D341Med (cell line): Measurements from ENCODE around the gene UNC79.

Experiments used
- DNase-seq: peaks from one replicate; pipeline ENCODE4 v3.0.0; 2012; ENCODE audit warnings: low spot score

The UNC79 gene

GRCh38 chr14:93708800-93709199 is 278.1 kb downstream of the UNC79 start:
- DNase-seq, result no peak

DNA sequence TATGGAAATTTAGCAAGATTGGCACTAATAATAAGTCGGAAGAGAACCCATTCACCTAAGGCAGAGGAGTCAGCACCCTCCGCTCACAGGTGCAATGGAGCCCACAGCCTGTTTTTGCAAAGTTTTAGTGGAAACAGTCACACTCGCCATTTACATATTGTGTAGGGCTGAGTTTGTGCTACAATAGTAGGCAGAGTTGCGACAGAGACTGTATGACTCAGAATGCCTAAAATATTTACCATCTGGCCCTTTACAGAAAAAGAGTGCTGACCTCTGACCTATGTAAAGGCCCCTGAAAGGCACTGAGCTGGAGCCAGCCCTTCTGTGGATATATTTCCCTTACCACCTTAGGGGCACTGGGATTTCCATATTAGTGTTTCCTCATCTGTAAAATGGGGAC is 278.5 kb downstream of the UNC79 start:
- DNase-seq, result no peak

DNA sequence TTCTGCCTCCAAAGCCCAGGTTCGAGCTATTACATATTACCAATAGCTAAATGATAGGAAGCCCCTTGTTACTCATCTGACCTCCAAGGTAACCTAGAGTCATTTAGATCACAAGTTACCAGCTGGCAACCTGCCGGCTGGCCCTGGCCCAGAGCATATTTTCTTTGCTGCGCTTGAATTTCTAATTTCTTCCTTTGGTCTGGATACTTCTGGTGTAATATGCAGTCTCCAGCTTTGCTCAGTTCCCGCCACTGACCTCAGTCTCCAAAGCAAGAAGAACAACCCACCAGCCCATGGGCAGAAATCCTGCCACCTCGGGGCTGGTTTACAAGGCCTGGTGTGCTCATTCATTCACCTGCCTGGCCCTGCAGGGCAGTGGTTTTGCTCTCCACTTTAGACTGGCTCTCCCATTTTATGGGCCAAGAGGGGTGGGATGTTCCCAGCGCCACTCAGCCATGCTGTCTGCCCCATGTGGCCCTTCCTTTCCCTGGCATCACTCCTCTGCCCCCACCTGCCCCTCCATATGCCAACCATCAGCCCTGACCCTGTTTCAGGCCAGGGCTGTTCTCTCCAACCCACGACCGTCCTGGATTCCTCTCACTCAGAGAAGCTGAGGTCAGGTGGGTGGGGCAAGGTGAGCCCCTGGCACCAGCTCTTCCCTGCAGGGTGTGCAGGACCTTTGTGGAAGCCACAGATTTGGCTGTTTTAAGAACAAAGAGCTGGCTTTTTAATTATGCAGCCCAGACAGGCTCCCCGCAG is 281.5 kb downstream of the UNC79 start:
- no peak for DNase-seq

DNA sequence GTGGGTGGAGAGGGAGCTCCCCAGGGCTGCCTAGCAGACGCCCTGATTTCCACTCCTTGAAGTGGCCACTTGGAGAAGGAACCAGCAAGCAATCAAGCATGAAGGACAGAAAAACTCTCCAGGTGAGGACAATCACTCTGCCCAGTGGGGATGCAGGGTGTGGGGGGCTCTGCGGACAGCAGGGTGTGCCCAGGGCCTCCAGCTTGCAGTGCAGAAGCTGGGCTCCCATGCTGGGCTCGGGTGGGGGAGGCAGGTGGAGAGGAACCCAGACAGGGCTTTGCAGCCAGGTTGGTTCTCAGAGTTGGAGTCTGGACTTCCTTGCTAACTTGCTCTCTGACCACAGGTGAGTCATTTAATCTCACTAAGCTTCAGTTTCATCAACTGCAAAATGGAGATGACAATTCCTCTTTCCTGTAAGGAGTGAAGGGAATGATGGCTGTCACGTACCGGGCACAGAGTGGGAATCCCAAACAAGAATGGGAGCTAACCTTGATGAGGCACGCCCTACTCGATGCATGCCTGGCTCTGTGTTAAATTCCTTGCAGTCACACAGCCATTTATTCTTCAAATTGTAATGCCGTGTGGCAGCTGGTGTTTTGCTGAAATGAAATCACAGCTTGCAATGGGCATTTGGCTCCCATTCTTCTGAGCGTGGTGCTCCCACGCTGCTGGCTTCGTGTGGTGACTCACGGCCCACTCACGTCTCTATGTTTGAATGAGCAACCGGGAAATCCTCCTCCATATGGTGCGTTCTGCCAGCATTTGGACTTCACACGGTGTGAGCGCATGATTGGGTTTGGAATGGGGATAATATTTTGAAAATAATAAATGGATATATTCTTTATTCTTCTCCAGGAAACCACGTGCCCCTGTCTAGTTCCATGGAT is 282.3 kb downstream of the UNC79 start:
- peak; percentile 24 for DNase-seq

- DNase-seq, result peak; percentile 34
Measured at GRCh38 chr14:93713726-93714405, 283.1 kb downstream of the UNC79 start.

- no peak for DNase-seq
Measured at GRCh38 chr14:93714605-93715004, 283.9 kb downstream of the UNC79 start.

DNA sequence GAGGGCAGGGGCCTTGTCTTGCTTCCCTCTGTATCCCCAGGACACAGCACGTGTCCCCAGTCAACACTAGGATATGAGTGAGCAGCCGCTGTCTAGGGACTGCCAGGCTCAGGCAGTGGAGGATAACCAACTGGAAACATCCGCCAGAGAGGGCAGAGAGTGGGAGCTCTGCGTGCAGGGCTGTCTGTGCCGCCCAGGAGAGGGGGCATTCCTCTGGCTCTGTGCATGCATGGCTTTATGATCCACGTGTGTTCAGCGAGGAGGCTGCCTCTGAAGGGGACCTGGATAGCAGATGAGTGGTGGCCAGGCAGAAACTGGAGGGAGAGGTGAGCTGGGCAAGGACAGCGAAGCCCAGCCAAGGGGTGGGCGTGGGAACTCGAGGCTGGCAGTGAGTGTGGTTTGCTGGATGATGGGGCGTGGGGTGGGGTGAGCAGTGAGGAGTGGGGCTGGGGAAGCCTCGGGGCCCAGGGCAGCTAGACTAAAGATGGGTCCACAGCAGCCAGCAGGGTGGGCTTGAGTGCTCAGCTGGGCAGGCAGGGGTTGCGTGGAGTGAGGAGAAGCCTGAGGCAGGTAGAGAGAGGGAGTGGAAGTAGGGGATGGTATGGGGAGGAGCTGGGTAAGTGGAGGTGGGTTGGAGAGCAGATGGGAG is 284.7 kb downstream of the UNC79 start:
- peak; percentile 40 for DNase-seq

DNA sequence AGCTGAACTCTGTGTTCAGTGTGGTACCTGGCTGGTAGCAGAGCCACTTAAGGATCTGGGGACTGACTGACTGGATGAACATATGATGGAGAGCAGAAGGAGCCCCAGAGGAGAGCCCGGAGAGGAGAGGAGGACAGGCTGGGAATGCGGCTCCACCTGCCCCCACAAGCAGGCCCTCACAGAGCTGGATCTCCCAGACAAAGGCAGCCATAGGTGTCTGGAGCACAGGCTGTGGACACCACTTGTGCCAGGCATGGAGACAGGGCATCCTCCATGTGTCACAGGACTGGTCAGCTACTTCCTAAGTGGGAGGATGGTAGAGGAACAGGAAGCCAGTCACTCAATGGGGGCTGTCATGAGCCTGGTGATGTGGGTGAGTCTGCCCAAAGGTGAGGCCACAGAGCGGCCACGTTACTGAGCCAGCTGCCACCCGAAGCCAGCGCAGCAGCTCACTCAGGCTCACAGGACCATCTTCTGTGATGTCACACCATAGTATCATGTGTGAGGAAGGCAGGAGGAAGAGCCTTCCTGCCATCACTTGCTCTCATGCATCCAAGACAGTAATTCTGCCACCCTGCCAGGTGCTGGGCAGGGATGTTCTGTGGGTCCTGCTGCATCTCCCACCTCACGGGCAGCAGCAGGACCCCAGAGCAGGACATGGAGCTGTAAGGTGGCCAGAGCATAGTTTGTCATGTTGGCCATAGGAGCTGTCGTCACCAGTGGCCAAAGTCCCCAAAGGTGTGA is 285.4 kb downstream of the UNC79 start:
- peak; percentile 28 for DNase-seq

- peak; percentile 27 for DNase-seq
Measured at GRCh38 chr14:93716746-93717667, 286.3 kb downstream of the UNC79 start.

DNA sequence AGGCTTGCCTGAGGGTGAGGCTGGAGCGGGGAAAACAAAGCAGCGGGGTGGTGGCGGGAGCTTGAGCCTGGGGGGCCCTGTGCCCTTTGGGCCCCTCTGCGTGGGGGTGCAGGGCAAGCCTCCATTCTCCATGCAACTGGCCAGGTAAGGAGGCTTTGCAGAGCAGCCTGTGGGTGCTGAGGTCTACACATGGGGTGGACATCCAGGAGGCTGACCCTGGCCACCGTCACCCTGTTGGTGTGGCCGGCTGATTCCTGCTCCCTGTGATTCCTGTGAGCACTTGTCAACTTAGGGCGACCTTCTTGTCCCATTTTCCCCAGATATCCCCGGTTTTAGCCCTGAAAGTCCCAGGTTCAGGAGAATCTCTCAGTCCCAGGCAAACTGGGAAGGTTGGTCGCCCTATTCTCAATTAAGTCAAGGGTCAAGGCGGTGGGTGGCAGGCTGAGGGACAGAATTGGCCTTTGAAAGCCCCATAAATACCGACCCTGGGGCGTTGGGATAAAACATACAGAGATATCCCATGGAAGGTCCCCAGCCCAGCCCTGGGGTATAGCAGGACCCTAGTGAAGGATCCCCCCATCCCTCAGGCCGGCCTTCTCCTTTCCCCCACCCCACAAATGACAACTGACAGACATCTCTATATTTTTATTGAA is 287.1 kb downstream of the UNC79 start:
- peak; percentile 25 for DNase-seq

DNA sequence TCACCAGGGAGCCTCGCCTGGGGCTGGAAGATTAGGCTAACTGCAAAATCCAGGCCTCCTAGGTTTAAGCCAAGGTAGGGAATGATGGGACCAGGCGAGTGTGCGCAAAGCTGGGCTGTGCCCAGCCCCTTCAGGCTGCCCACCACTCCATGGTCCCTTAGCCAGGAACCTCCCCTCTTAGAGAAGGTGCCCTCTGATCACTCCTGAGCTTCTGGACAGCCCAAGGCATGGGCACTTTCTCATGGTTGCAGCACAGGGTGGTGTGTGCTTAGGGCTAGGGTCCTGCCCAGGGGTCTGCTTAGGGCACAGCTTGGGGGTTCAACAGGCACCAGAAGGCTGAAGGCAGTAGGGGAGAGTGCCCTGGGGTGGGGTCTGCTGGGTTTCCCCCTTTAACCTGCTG is 288.5 kb downstream of the UNC79 start:
- DNase-seq, result no peak

DNA sequence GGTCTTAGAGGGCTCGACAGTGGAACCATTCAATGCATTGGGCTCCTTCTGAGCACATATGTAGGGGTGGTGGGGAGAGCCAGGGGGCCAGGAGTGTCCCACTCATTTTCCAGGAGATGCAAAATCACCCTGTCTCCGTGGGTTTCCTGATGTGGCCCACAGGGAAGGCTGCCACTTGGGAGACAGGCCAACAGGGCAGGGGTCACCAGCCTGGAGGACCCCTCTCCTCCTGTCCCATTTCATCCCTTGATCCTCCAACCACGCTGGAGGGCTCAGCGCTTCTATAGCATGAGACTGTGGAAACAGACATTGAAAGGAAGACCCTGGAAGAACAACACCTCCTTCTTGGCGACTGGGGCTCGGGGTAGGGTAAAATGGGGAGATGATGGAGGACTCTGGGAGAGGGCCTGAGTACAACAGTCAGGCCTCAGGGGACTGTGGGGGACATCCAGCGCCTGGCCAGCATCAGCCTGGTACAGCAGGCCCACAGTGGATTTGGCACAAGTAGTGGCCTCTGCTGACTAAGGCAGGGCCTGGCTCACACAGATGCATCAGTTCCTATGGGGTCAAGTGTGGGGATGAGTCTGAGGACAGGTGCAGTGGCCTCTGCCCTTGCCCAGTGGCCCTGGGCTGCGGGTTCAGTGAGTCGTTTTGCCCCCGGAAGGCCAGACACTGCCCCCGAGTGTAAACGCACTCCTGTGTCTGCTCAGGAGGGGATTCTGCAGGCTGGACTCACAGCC is 289.5 kb downstream of the UNC79 start:
- DNase-seq, result no peak

DNA sequence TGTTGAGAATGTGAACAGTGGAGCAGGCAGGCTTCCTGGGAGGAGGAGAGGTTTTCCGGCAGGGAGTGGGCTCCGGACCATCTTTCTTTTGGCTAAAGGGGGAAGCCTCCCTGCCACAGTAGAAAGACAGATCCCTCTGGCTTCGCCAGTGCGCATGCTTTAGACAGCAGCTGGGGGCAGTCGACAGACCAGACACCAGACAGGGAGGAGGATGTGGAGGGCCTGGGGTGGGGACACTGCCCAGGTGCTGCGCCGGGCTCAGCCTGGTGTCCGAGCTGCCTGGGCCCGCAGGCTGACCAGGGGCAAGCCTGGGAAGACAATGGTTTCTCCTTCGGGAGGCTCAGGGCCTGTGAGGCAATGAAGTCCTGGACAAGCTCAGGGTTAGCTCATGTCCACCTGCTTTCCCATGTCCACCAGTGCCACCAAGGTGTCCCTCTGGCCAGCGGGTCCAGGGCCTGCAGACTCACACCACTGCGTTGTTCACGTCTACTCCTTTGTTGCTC is 290.3 kb downstream of the UNC79 start:
- DNase-seq, result no peak

DNA sequence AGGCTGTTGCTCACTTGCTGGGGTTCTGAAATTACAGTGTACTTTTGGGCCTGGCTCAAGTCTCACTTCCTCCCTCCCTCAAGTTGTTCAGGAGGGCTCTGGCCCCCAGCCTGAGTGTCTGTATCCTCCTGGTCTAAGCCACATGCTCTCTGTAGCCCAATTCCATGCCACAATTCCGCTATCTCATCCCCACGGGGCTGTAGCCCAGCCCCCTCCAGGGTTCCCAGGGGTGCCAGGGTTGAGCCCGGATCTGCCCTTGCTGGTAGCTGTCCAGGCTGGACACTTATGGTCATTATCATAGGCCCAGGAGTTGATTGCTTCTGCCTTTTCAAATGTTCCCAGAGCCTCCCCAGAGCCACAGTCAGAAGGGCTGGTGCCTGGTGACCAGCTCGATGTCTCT is 292.3 kb downstream of the UNC79 start:
- DNase-seq, result no peak

DNA sequence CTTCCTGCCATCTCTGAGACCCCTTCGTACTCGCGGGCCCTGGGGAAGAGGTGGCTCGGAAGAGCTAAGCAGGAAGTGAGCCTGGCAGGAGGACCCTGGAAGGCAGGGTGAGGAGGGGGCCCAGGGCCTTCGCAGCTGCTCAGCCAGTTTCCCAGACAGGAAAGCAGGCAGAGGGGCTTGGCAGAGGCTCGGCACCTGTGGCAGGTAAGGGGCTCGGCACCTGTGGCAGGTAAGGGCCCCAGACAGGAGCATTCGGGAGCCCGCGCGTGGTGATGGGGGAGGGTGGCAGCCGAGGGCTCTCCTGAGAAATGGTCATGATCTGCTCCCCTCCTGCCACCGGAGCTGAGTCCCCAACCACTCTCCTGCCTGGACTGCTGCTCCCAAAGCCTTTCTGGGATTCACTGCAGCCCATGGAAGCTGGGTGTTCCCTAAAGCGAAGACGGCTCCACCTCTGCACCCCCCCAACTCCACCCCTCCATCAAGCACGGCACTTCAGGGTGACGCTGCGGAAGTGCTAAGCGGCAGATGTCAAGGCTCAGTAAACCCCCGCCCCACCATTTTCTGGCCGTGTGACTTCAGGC is 294.4 kb downstream of the UNC79 start:
- DNase-seq, result no peak

DNA sequence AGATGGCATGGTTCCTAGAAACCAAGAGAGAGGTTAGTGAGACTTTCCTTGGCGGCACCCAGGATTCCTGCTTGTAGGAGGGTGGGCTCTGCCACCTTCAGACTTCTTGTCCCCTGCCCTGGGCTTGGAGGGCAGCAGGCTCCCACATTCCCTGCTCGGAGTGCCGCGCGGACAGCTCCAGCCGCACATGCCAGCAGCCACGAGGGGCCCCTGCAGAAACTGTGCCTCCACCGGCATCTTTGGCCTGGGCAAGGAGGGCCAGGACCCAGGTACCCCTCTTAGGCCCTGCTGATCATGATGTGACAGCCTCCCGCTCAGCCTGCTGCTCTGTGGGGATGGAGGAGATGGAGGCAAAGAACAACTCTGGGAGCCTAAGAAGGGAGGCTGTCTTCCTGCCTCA is 295.3 kb downstream of the UNC79 start:
- no peak for DNase-seq

GRCh38 chr14:93727039-93727740 is 296.5 kb downstream of the UNC79 start:
- no peak for DNase-seq
